ENCODE data around the gene GALNT18. TPM values are rescaled to one million over a fixed set of nuclear protein-coding genes. Genes with fewer than 3 reads are reported as not detected.

Gene GALNT18
- total and polyA plus RNA-seq, 2 donors (not counting 3 experiments of a cell fraction or from before 2014, with no cell fraction given) = 0.17 to 0.18 TPM

DNA sequence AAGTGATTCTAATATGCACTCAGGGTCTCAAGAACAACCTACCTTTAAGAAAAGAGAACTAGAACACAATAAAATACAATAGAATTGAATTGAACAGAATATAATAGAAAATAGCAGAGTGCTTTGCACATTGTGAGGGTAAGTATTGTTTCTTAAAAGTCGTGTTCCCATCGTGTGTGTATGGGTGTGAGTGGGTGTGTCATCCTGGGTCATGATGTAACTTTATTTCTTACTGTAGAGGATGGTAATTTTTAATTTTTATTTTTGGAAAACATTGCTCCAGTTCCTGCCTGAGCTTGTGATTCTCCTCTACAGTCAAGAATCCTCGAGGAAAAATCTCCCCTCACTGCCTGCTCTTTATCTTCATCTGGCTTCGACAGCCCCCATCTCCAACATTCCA lies 193.1 kb downstream of the GALNT18 start:
- Histone ChIP-seq H3K36me3 (ENCODE audit: control insufficient read depth in 2 of 2, extremely low read depth in 1 of 2, insufficient read depth in 2 of 2, low read length in 2 of 2) (no peaks in the 10 kb centered on the region), H2AFZ (ENCODE audit: low read depth, low read length) (no peak overlapping the region), H3K4me1 (ENCODE audit: control insufficient read depth, extremely low read depth, insufficient read depth, low read length) (no peaks in the 10 kb centered on the region), H3K4me2 (ENCODE audit: insufficient read depth, low read length) (no peak overlapping the region), H4K20me1 (replicated peaks; ENCODE audit: control insufficient read depth, extremely low read depth, insufficient read depth, low read length) (no peaks in the 10 kb centered on the region), H3K9ac (replicated peaks; ENCODE audit: extremely low read depth, insufficient read depth, low read length) (no peak overlapping the region), H3K9me1 (replicated peaks; ENCODE audit: control insufficient read depth, extremely low read depth, insufficient read depth, low read length) (no peaks in the 10 kb centered on the region), H3K9me3 (replicated peaks; ENCODE audit: control insufficient read depth, insufficient read depth, low read length) (no peaks in the 10 kb centered on the region), H3K79me2 (ENCODE audit: control insufficient read depth, insufficient read depth, low read length) (no peaks in the 10 kb centered on the region), H3K4me3 (replicated peaks in 1 of 3; ENCODE audit: insufficient read depth in 1 of 3, low read depth in 1 of 3, low read length in 3 of 3) (no peak overlapping the region), H3K27ac (ENCODE audit: insufficient read depth, low read depth, low read length) (no peak overlapping the region), H3K27me3 (ENCODE audit: control insufficient read depth in 2 of 2, insufficient read depth in 2 of 2, low read length in 2 of 2) (no peaks in the 10 kb centered on the region)
- TF ChIP-seq POLR2AphosphoS5 (IDR thresholded peaks at IDR 0.05; ENCODE audit: insufficient read depth, low read depth, low read length) = no peak
- CTCF ChIA-PET = no interaction called here
- intact Hi-C loops (cut with micrococcal nuclease) (no loop called here), dilution Hi-C loops (cut with MboI; ENCODE audit: extremely low pct_ligation_motif_present, low sequenced_read_pairs) (no loop called here)
- DNase-seq (ENCODE audit: low read depth, low spot score) (no peak), FAIRE-seq (no peak)
- POLR2A ChIA-PET = no interaction called here
- no TSS peak for BruUV-seq (replicated peaks)

DNA sequence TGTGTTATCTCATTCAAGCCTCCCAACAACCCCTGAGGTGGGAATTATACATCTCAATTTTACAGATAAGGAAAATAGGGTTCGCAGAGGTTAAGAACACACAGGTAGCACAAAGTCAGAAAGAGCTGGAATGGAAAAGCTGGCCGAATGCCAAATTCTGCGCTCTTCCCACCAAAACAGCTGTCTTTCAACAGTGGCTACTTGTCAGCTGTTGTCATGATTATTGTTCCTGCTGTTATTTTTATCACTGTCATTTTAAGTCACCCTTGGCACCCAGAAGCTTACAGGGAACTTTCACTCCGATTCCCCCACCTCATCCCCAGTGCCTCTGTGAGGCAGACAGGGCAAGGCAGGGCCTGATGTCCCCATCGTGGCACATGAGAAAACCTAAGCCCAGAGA lies 194.3 kb downstream of the GALNT18 start:
- intact Hi-C loops (cut with micrococcal nuclease) (no loop called here), dilution Hi-C loops (cut with MboI; ENCODE audit: extremely low pct_ligation_motif_present, low sequenced_read_pairs) (no loop called here)
- no TSS peak for BruUV-seq (replicated peaks)
- FAIRE-seq (no peak), DNase-seq (ENCODE audit: low read depth, low spot score) (no peak)
- Histone ChIP-seq H3K4me3 (replicated peaks in 1 of 3; ENCODE audit: insufficient read depth in 1 of 3, low read depth in 1 of 3, low read length in 3 of 3) (no peak overlapping the region), H3K27me3 (ENCODE audit: control insufficient read depth in 2 of 2, insufficient read depth in 2 of 2, low read length in 2 of 2) (no peaks in the 10 kb centered on the region), H3K9me1 (replicated peaks; ENCODE audit: control insufficient read depth, extremely low read depth, insufficient read depth, low read length) (no peaks in the 10 kb centered on the region), H2AFZ (ENCODE audit: low read depth, low read length) (no peak overlapping the region), H3K36me3 (ENCODE audit: control insufficient read depth in 2 of 2, extremely low read depth in 1 of 2, insufficient read depth in 2 of 2, low read length in 2 of 2) (no peaks in the 10 kb centered on the region), H3K4me2 (ENCODE audit: insufficient read depth, low read length) (no peak overlapping the region), H4K20me1 (replicated peaks; ENCODE audit: control insufficient read depth, extremely low read depth, insufficient read depth, low read length) (no peaks in the 10 kb centered on the region), H3K27ac (ENCODE audit: insufficient read depth, low read depth, low read length) (no peak overlapping the region), H3K4me1 (ENCODE audit: control insufficient read depth, extremely low read depth, insufficient read depth, low read length) (no peaks in the 10 kb centered on the region), H3K9ac (replicated peaks; ENCODE audit: extremely low read depth, insufficient read depth, low read length) (no peak overlapping the region), H3K9me3 (replicated peaks; ENCODE audit: control insufficient read depth, insufficient read depth, low read length) (no peaks in the 10 kb centered on the region), H3K79me2 (ENCODE audit: control insufficient read depth, insufficient read depth, low read length) (no peaks in the 10 kb centered on the region)
- POLR2A ChIA-PET = no interaction called here
- TF ChIP-seq MYC (IDR thresholded peaks at IDR 0.05; ENCODE audit: low read depth, low read length) = no peak
- CTCF ChIA-PET = no interaction called here

Data from endothelial cell of umbilical vein (primary cell).